OCI-LY7 (cell line): ENCODE measurements around the gene MYO16. TPM values are rescaled to one million over a fixed set of nuclear protein-coding genes. Genes with fewer than 3 reads are reported as not detected.

ENCODE experiments used
- BruUV-seq: library from RNA; stranded (reverse); fragments of 400-500 nt; replicated peaks from 2 replicates; lab custom pipeline; 2021; lab: Mats Ljungman, UMichigan
- CTCF ChIA-PET: fragments of 300-600 bp; sonication (Branson Sonifier 250); formaldehyde crosslinking; loops from one replicate; lab custom pipeline; 2022; ENCODE audit warnings: antibody characterized with exemption; ENCODE audit not compliant: unreplicated experiment; lab: Charles Lee
- POLR2A ChIA-PET: fragments of 300-600 bp; sonication (Branson Sonifier 250); formaldehyde crosslinking; loops from one replicate; lab custom pipeline; 2022; ENCODE audit warnings: antibody characterized with exemption; lab: Charles Lee
- DNase-seq: peaks from one replicate; pipeline ENCODE4 v3.0.0-alpha.2; 2015; ENCODE audit warnings: low spot score
- H2AFZ ChIP-seq: fragments of 200-600 bp; sonication (generic), shearing (Covaris generic); 2 replicates; pipeline ENCODE4 v1.6.1; 2014; ENCODE audit warnings: mild to moderate bottlenecking, antibody characterized with exemption, low read length, moderate library complexity
- H3K27ac ChIP-seq: fragments of 200-600 bp; sonication (generic); 2 replicates; pipeline ENCODE4 v1.5.1; 2014; ENCODE audit warnings: mixed run types, low read depth, mild to moderate bottlenecking, moderate library complexity, low read length, inconsistent platforms; ENCODE audit not compliant: poor library complexity, severe bottlenecking
- H3K36me3 ChIP-seq: fragments of 200-600 bp; sonication (generic); 2 replicates; pipeline ENCODE4 v1.6.1; 2014; ENCODE audit warnings: mild to moderate bottlenecking, antibody characterized with exemption, low read length, moderate library complexity, mixed read lengths; ENCODE audit not compliant: insufficient read depth
- H3K4me1 ChIP-seq: fragments of 200-600 bp; sonication (generic); 2 replicates; pipeline ENCODE4 v1.5.1; 2014; ENCODE audit warnings: mild to moderate bottlenecking, low read length; ENCODE audit not compliant: insufficient read depth, poor library complexity, severe bottlenecking
- H3K4me2 ChIP-seq: fragments of 200-600 bp; sonication (generic); 2 replicates; pipeline ENCODE4 v1.6.1; 2014; ENCODE audit warnings: mild to moderate bottlenecking, low read length
- H3K4me3 ChIP-seq: fragments of 200-600 bp; sonication (generic); 2 replicates; pipeline ENCODE4 v1.5.1; 2014; ENCODE audit warnings: mild to moderate bottlenecking, low read depth, low read length; ENCODE audit not compliant: poor library complexity, severe bottlenecking
- H3K79me2 ChIP-seq: fragments of 200-600 bp; sonication (generic); 2 replicates; pipeline ENCODE4 v1.6.1; 2016; ENCODE audit warnings: low read depth, mild to moderate bottlenecking, low read length, moderate library complexity, mixed read lengths; ENCODE audit not compliant: insufficient read depth
- H3K9me2 ChIP-seq: fragments of 200-600 bp; sonication (generic); 2 replicates; pipeline ENCODE4 v1.6.1; 2016; ENCODE audit warnings: mild to moderate bottlenecking, low read length, mixed read lengths; ENCODE audit not compliant: insufficient read depth
- H3K9me3 ChIP-seq: fragments of 200-600 bp; sonication (generic); 2 replicates; pipeline ENCODE4 v1.6.1; 2014; ENCODE audit warnings: mild to moderate bottlenecking, mixed run types, low read length, mixed read lengths
- H4K20me1 ChIP-seq: fragments of 200-600 bp; sonication (generic); 2 replicates; pipeline ENCODE4 v1.6.1; 2014; ENCODE audit warnings: mild to moderate bottlenecking, antibody characterized with exemption, low read length, moderate library complexity, mixed read lengths; ENCODE audit not compliant: insufficient read depth
- EZH2phosphoT487 ChIP-seq: fragments of 200-600 bp; sonication (generic); IDR thresholded peaks from 2 replicates; pipeline ENCODE4 v1.6.1; 2018; ENCODE audit warnings: low read depth, borderline replicate concordance, mild to moderate bottlenecking, mixed run types, antibody characterized with exemption, low read length, moderate library complexity, mixed read lengths
- intact Hi-C: fragments of 100-400 bp; cut with micrococcal nuclease; formaldehyde crosslinking; loops from one replicate; pipeline ENCODE4 v1.10.0; 2022; ENCODE audit not compliant: unreplicated experiment
- total RNA-seq, 2 experiments: library from RNA; depleted of rRNA in 1 of 2; stranded (reverse); fragments of >200 nt in 1 of 2; shearing (Covaris generic) in 1 of 2; gene quantifications; 2 replicates each; pipeline ENCODE4 v1.2.3, GENCODE V29; 2014 to 2022
- TF ChIP-seq, protein P1 (sequence below): fragments of 200-600 bp; sonication (generic); conservative IDR thresholded peaks from 2 replicates; pipeline ENCODE4 v1.5.1; 2014; ENCODE audit warnings: mild to moderate bottlenecking, antibody characterized with exemption, low read length, moderate library complexity, mixed read lengths

Gene MYO16
- total RNA-seq, 2 experiments from 2014 or later, result 0.06 TPM; not detected in 1

DNA sequence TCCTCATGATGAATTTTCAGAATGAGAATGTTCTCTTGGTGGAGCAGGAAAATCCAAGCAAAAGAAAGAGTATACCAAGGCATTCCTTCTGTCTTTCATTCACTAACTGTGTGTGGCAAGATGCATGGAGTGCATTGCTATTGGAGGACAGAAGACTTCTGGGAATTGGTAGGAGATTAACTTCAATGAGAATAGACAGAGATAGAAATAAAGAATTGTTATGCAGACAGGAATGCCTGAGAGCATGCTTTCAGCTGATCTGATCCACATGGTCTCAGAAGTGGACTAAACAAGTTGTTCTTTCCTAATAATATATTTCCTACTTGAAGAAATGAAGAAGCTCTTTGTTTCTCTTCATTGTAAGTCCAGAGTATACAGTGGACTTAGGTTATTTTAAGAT, 303.6 kb downstream of the MYO16 start:
- no peaks in the 10 kb centered on the region for H3K9me2 ChIP-seq
- BruUV-seq, result no TSS peak
- TF ChIP-seq, protein P1, sequence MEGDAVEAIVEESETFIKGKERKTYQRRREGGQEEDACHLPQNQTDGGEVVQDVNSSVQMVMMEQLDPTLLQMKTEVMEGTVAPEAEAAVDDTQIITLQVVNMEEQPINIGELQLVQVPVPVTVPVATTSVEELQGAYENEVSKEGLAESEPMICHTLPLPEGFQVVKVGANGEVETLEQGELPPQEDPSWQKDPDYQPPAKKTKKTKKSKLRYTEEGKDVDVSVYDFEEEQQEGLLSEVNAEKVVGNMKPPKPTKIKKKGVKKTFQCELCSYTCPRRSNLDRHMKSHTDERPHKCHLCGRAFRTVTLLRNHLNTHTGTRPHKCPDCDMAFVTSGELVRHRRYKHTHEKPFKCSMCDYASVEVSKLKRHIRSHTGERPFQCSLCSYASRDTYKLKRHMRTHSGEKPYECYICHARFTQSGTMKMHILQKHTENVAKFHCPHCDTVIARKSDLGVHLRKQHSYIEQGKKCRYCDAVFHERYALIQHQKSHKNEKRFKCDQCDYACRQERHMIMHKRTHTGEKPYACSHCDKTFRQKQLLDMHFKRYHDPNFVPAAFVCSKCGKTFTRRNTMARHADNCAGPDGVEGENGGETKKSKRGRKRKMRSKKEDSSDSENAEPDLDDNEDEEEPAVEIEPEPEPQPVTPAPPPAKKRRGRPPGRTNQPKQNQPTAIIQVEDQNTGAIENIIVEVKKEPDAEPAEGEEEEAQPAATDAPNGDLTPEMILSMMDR, result no peak
- TF ChIP-seq EZH2phosphoT487, result no peak
- no peak overlapping the region for H3K4me2 ChIP-seq
- intact Hi-C loops, result no loop called here
- CTCF ChIA-PET, result no interaction called here
- DNase-seq, result no peak
- H3K27ac ChIP-seq, result no peak overlapping the region
- POLR2A ChIA-PET, result no interaction called here
- H3K4me1 ChIP-seq, result no peaks in the 10 kb centered on the region
- no peaks in the 10 kb centered on the region for H3K79me2 ChIP-seq
- H3K36me3 ChIP-seq, result no peaks in the 10 kb centered on the region
- no peak overlapping the region for H3K4me3 ChIP-seq
- H2AFZ ChIP-seq, result no peak overlapping the region
- H3K9me3 ChIP-seq, result no peaks in the 10 kb centered on the region
- H4K20me1 ChIP-seq, result no peaks in the 10 kb centered on the region

DNA sequence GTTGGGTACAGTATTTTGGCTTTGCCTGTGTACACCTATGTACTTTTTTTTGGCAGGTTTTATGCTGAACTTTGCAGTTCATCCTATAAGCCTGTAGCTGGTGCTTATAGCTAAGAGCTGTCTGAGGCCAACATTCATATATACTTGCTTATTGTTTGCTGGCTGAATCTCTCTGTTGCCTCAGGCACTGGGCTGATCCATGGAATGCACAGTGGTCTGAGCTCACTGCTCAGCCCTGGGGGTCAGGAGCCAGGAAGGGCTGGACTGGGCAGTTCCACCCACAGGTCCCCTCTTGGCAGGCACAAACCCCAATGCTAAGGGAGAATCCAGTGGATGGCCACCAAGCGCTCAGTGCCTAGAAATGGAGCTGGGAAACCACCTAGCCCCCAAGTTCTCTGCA, 308.7 kb downstream of the MYO16 start:
- TF ChIP-seq EZH2phosphoT487, result no peak
- TF ChIP-seq, protein P1, result no peak
- BruUV-seq, result no TSS peak
- Histone ChIP-seq H3K4me3 (no peak overlapping the region), H3K4me2 (no peak overlapping the region), H3K9me2 (no peaks in the 10 kb centered on the region), H3K79me2 (no peaks in the 10 kb centered on the region), H3K9me3 (no peaks in the 10 kb centered on the region), H3K36me3 (no peaks in the 10 kb centered on the region), H4K20me1 (no peaks in the 10 kb centered on the region), H3K4me1 (no peaks in the 10 kb centered on the region), H3K27ac (no peak overlapping the region), H2AFZ (no peak overlapping the region)
- no peak for DNase-seq
- POLR2A ChIA-PET, result no interaction called here
- CTCF ChIA-PET, result no interaction called here
- intact Hi-C loops, result no loop called here

DNA sequence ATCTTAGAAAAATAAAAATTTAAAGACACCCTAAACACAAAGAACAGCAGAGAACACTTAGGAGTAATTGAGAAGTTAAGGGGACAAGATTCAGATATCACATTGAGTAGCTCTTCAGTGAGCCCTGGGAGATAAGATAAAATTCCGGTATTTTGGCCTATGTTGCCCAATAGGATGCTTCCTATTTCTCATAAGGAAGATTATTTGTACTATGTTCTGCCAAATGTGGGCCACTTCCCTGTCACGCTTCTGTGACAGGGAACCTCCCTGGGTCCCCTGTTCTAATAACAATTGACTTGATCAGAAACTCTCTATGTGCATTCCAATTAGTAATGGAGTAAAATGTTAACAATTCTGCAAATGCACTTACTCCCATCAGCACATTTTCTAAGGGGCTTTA, 310.7 kb downstream of the MYO16 start:
- Histone ChIP-seq H3K27ac (no peak overlapping the region), H3K4me3 (no peak overlapping the region), H2AFZ (no peak overlapping the region), H3K4me1 (no peaks in the 10 kb centered on the region), H4K20me1 (no peaks in the 10 kb centered on the region), H3K9me3 (no peaks in the 10 kb centered on the region), H3K79me2 (no peaks in the 10 kb centered on the region), H3K4me2 (no peak overlapping the region), H3K9me2 (no peaks in the 10 kb centered on the region), H3K36me3 (no peaks in the 10 kb centered on the region)
- ChIA-PET CTCF (no interaction called here), POLR2A (no interaction called here)
- BruUV-seq, result no TSS peak
- intact Hi-C loops, result no loop called here
- TF ChIP-seq, protein P1, result no peak
- TF ChIP-seq EZH2phosphoT487, result no peak
- DNase-seq, result no peak
